SW 1271 (cell line): Measurements from ENCODE around the gene DLGAP1.

ENCODE experiments used
- DNase-seq, 2 experiments: peaks; one replicate each; lab custom pipeline; 2025; lab: John Stamatoyannopoulos, UW

Gene DLGAP1

GRCh38 chr18:3773303-3773702 is 681.8 kb downstream of the DLGAP1 start:
- no peak for DNase-seq

- peak; percentile 11 to 48 for DNase-seq
Observed at GRCh38 chr18:3771121-3771971, 683.8 kb downstream of the DLGAP1 start.

- DNase-seq, result no peak
Observed at GRCh38 chr18:3761266-3761665, 693.8 kb downstream of the DLGAP1 start.

GRCh38 chr18:3760741-3761140 is 694.4 kb downstream of the DLGAP1 start:
- DNase-seq, result no peak

- no peak for DNase-seq
Observed at GRCh38 chr18:3759099-3759498, 696.0 kb downstream of the DLGAP1 start.

- DNase-seq, result no peak
Observed at GRCh38 chr18:3758531-3758930, 696.6 kb downstream of the DLGAP1 start.

- no peak for DNase-seq
Observed at GRCh38 chr18:3757361-3757760, 697.7 kb downstream of the DLGAP1 start.

- DNase-seq, result no peak
Observed at GRCh38 chr18:3753106-3753505, 702.0 kb downstream of the DLGAP1 start.

- DNase-seq, result no peak
Observed at GRCh38 chr18:3748086-3748485, 707.0 kb downstream of the DLGAP1 start.

- no peak for DNase-seq
Observed at GRCh38 chr18:3747176-3747973, 707.7 kb downstream of the DLGAP1 start.

- no peak for DNase-seq
Observed at GRCh38 chr18:3742541-3742940, 712.6 kb downstream of the DLGAP1 start.

GRCh38 chr18:3741333-3741732 is 713.8 kb downstream of the DLGAP1 start:
- no peak for DNase-seq

GRCh38 chr18:3728704-3729437 is 726.2 kb downstream of the DLGAP1 start:
- no peak for DNase-seq

- DNase-seq, result no peak
Observed at GRCh38 chr18:3727274-3727673, 727.8 kb downstream of the DLGAP1 start.

GRCh38 chr18:3726238-3726951 is 728.7 kb downstream of the DLGAP1 start:
- DNase-seq, result no peak

GRCh38 chr18:3725115-3725514 is 730.0 kb downstream of the DLGAP1 start:
- no peak for DNase-seq

- DNase-seq, result no peak
Observed at GRCh38 chr18:3723554-3723953, 731.6 kb downstream of the DLGAP1 start.

GRCh38 chr18:3722649-3723433 is 732.3 kb downstream of the DLGAP1 start:
- DNase-seq, result no peak

- DNase-seq, result no peak
Observed at GRCh38 chr18:3721771-3722648, 733.1 kb downstream of the DLGAP1 start.
